ENCODE measurements around the gene FOXL3.
A peak's percentile ranks its signal among the peaks of the same experiment; 100 is the strongest.

The FOXL3 gene

DNA sequence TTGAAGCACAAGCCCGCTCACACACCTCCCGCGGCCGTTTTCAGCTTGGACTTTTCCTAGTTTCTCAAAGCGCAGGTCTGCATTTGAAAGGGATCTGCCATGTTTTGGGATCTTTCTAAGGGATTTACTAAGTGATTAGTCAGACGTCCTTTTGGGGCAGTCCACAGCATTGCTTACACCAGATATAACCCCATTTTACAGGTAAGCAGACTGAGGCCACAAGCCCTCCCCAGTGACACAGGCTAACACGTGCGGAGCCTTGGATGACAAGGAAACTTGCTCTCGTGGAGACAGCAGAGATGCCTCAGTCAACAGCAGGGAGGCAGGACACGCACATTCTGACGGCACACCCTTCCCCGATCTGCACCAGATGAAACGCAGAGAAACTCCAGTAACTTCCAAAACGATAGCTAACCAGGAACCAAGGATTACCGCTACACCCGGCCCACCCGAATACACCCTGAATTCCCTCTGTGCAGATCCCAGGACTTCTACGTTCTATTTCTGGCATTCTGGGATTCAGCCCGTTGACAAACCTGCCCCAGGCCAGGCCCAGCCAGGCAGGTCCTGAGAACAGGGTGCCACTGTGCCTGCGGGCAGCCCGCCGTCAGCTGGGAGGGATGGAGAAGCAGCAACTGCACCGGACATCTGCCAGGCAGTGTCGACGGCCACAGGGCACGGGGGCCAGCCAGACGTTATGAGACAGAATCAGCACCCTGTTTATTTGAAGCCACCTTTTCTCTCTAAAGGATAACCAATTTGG, 27.9 kb downstream of the FOXL3 start:
- DNase-seq (ENCODE audit: low read depth) = no peak
- H3K4me3 ChIP-seq (ENCODE audit: control insufficient read depth, low read depth, low read length) = no peak overlapping the region
- no peak for TF ChIP-seq CTCF (IDR thresholded peaks at IDR 0.05; ENCODE audit: control insufficient read depth, insufficient read depth, low read depth, low read length, missing control alignments)

- no peak overlapping the region for H3K4me3 ChIP-seq (ENCODE audit: control insufficient read depth, low read depth, low read length)
- TF ChIP-seq CTCF (IDR thresholded peaks at IDR 0.05; ENCODE audit: control insufficient read depth, insufficient read depth, low read depth, low read length, missing control alignments) = no peak
- no peak for DNase-seq (ENCODE audit: low read depth)
Observed at GRCh38 chr7:318476-318875, 28.5 kb downstream of the FOXL3 start.

DNA sequence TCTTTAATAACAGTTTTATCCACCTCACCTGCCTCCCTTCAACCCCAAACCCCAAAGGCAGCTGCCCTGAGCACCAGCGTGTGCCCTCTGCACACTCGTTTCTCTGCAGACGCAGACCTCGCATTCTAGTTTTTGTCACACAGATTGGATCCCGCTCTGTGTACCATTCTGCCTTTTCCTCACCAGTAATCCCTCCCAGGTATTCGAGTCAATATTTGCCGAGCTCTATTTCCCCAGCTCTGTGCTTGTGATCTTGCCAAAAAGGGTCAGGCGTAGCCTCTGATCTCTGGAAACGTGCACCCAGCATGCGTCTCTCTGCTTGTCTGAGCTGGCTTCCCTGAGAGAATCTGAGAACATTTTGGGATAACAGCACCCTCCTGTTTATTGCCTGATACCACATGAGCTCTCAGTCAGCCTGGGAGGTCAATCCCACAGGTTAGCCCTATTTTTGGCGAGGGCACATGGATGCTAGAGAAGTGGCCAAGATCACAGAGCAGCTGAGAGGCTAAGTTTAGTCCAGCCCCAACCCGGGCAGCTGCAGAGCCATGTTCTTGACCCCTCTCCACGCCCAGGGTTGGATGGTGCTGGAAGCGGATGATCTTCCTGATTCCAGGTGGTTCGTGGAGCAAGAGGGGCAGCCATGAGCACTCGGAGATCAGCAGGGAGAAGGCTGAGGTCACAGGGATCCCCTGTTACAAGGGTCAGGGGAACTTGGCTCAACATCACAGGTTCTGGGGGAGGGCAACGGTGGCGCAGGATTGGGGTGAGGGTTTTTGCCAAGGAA, 29.1 kb downstream of the FOXL3 start:
- H3K4me3 ChIP-seq (ENCODE audit: control insufficient read depth, low read depth, low read length) = no peak overlapping the region
- DNase-seq (ENCODE audit: low read depth) = no peak
- no peak for TF ChIP-seq CTCF (IDR thresholded peaks at IDR 0.05; ENCODE audit: control insufficient read depth, insufficient read depth, low read depth, low read length, missing control alignments)

DNA sequence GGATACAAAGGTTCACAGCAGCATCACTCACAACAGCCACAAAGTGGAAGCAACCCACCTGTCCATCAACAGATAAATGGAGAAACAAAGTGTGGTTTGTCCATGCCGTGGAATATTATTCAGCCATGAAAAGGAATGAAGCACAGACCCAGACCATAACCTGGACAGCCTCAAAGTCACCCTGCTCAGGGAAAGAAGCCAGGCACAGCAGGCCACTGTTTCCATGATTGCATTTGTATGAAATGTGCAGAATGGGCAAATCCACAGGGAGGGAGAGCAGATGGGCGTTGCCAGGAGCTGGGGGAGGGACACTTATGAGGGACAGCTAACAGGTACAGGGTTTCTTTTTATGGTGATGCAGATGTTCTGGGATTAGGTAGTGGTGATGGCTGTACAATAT, 30.3 kb downstream of the FOXL3 start:
- no peak for TF ChIP-seq CTCF (IDR thresholded peaks at IDR 0.05; ENCODE audit: control insufficient read depth, insufficient read depth, low read depth, low read length, missing control alignments)
- no peak for DNase-seq (ENCODE audit: low read depth)
- H3K4me3 ChIP-seq (ENCODE audit: control insufficient read depth, low read depth, low read length) = no peak overlapping the region

GRCh38 chr7:322111-322671, 32.2 kb downstream of the FOXL3 start:
- no peak overlapping the region for H3K4me3 ChIP-seq (ENCODE audit: control insufficient read depth, low read depth, low read length)
- peak; percentile 68 for TF ChIP-seq CTCF (IDR thresholded peaks at IDR 0.05; ENCODE audit: control insufficient read depth, insufficient read depth, low read depth, low read length, missing control alignments)
- DNase-seq (ENCODE audit: low read depth) = no peak

DNA sequence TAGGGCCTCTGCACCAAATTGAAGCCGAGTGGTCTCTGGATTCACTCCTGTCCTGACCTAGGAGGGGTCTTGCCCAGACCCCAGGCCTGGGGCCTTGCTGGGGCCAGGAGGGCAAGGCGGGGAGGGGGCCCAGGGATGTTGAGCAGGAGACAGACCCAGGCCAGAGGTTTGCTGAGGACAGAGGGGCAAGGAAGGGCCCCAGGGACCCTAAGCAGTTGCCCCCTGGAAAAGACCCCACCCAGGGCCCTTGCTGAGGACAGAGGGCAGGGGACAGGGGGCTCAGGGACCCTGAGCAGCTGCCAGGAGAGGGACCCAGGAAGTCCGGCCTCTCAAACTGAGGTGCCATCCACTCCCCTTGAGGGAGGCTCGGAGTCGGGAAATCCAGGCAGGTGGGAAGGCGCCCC, 32.7 kb downstream of the FOXL3 start:
- TF ChIP-seq CTCF (IDR thresholded peaks at IDR 0.05; ENCODE audit: control insufficient read depth, insufficient read depth, low read depth, low read length, missing control alignments) = no peak
- H3K4me3 ChIP-seq (ENCODE audit: control insufficient read depth, low read depth, low read length) = no peak overlapping the region
- no peak for DNase-seq (ENCODE audit: low read depth)
